SK-N-SH treated with all-trans-retinoic acid at 6 μM for 48 hours (cell line): ENCODE results near the gene ZNF692.

Source experiments
- ARNTL ChIP-seq: fragments of 450-650 bp; formaldehyde crosslinking; IDR thresholded peaks from 2 replicates; pipeline ENCODE4 v1.5.0; 2020; ENCODE audit warnings: low read depth, mild to moderate bottlenecking, moderate library complexity, borderline replicate concordance
- BACH2 ChIP-seq: fragments of 250-450 bp; sonication (Bioruptor Pico); IDR thresholded peaks from 2 replicates; pipeline ENCODE4 v1.9.0; 2021; ENCODE audit warnings: mild to moderate bottlenecking, borderline replicate concordance
- CSDC2 ChIP-seq: fragments of 250-450 bp; sonication (Bioruptor Pico); IDR thresholded peaks from 2 replicates; pipeline ENCODE4 v1.5.0; 2020; ENCODE audit warnings: mild to moderate bottlenecking, moderate library complexity
- GLIS3 ChIP-seq: fragments of 250-450 bp; sonication (Bioruptor Pico); IDR thresholded peaks from 2 replicates; pipeline ENCODE4 v1.5.0; 2020; ENCODE audit warnings: mild to moderate bottlenecking, moderate library complexity
- ISL1 ChIP-seq: fragments of 250-450 bp; sonication (Bioruptor Pico); IDR thresholded peaks from 2 replicates; pipeline ENCODE4 v2.1.2; 2022; ENCODE audit warnings: mild to moderate bottlenecking, moderate library complexity
- OSR1 ChIP-seq: fragments of 250-450 bp; sonication (Bioruptor Pico); IDR thresholded peaks from 2 replicates; pipeline ENCODE4 v1.8.0; 2022; ENCODE audit warnings: moderate library complexity, mild to moderate bottlenecking, inconsistent platforms
- ZC3H10 ChIP-seq: fragments of 250-450 bp; sonication (Bioruptor Pico); IDR thresholded peaks from 2 replicates; pipeline ENCODE4 v1.5.1; 2021; ENCODE audit warnings: mild to moderate bottlenecking, moderate library complexity
- ZFP3 ChIP-seq: fragments of 250-450 bp; sonication (Bioruptor Pico); IDR thresholded peaks from 2 replicates; pipeline ENCODE4 v1.5.0; 2020; ENCODE audit warnings: mild to moderate bottlenecking, moderate library complexity
- ZNF565 ChIP-seq: fragments of 450-650 bp; formaldehyde crosslinking; conservative IDR thresholded peaks from 2 replicates; pipeline ENCODE4 v1.5.0; 2020; ENCODE audit warnings: low read depth, mild to moderate bottlenecking, moderate library complexity
- ZNF8 ChIP-seq: fragments of 450-650 bp; formaldehyde crosslinking; IDR thresholded peaks from 2 replicates; pipeline ENCODE4 v1.5.0; 2020; ENCODE audit warnings: mild to moderate bottlenecking, moderate library complexity
- TF ChIP-seq, protein P1 (sequence below): fragments of 250-450 bp; sonication (Bioruptor Pico); IDR thresholded peaks from 2 replicates; pipeline ENCODE4 v1.8.0; 2020; ENCODE audit warnings: mild to moderate bottlenecking, moderate library complexity, borderline replicate concordance
- TF ChIP-seq, protein P2 (sequence below): fragments of 250-450 bp; sonication (Bioruptor Pico); IDR thresholded peaks from 2 replicates; pipeline ENCODE4 v1.5.1; 2021; ENCODE audit warnings: mild to moderate bottlenecking, moderate library complexity
- TF ChIP-seq, protein P3 (sequence below): fragments of 250-450 bp; sonication (Bioruptor Pico); IDR thresholded peaks from 2 replicates; pipeline ENCODE4 v1.5.0; 2020; ENCODE audit warnings: mild to moderate bottlenecking, moderate library complexity

DNA sequence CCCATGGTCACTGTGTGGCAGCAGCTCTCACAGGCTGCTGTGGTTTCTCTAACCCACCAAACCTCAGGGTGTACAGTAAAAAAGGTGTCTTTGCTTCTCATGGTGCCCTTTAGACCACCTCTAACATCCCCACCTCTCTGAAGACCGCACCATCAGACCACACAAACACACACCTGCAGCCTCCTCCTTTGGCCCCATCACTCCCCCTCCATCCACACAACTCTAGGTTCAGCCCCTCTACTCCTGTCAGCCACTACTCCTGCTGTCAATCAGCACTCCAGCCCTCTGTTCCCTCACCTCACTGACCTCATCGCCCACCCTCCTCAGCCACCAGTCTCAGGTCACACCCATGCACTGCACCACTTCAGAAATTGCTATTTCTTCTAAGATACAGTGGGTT is 7.5 kb downstream of the ZNF692 start:
- no peak for TF ChIP-seq CSDC2 (CRISPR knock-in tag)
- TF ChIP-seq ISL1 (CRISPR knock-in tag): no peak
- no peak for TF ChIP-seq ZNF8
- TF ChIP-seq, protein P1, sequence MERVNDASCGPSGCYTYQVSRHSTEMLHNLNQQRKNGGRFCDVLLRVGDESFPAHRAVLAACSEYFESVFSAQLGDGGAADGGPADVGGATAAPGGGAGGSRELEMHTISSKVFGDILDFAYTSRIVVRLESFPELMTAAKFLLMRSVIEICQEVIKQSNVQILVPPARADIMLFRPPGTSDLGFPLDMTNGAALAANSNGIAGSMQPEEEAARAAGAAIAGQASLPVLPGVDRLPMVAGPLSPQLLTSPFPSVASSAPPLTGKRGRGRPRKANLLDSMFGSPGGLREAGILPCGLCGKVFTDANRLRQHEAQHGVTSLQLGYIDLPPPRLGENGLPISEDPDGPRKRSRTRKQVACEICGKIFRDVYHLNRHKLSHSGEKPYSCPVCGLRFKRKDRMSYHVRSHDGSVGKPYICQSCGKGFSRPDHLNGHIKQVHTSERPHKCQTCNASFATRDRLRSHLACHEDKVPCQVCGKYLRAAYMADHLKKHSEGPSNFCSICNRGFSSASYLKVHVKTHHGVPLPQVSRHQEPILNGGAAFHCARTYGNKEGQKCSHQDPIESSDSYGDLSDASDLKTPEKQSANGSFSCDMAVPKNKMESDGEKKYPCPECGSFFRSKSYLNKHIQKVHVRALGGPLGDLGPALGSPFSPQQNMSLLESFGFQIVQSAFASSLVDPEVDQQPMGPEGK: no peak
- TF ChIP-seq ZNF565 (CRISPR knock-in tag): no peak
- TF ChIP-seq ARNTL: no peak
- TF ChIP-seq GLIS3 (CRISPR knock-in tag): no peak
- TF ChIP-seq, protein P2, sequence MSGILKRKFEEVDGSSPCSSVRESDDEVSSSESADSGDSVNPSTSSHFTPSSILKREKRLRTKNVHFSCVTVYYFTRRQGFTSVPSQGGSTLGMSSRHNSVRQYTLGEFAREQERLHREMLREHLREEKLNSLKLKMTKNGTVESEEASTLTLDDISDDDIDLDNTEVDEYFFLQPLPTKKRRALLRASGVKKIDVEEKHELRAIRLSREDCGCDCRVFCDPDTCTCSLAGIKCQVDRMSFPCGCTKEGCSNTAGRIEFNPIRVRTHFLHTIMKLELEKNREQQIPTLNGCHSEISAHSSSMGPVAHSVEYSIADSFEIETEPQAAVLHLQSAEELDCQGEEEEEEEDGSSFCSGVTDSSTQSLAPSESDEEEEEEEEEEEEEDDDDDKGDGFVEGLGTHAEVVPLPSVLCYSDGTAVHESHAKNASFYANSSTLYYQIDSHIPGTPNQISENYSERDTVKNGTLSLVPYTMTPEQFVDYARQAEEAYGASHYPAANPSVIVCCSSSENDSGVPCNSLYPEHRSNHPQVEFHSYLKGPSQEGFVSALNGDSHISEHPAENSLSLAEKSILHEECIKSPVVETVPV: no peak
- TF ChIP-seq, protein P3, sequence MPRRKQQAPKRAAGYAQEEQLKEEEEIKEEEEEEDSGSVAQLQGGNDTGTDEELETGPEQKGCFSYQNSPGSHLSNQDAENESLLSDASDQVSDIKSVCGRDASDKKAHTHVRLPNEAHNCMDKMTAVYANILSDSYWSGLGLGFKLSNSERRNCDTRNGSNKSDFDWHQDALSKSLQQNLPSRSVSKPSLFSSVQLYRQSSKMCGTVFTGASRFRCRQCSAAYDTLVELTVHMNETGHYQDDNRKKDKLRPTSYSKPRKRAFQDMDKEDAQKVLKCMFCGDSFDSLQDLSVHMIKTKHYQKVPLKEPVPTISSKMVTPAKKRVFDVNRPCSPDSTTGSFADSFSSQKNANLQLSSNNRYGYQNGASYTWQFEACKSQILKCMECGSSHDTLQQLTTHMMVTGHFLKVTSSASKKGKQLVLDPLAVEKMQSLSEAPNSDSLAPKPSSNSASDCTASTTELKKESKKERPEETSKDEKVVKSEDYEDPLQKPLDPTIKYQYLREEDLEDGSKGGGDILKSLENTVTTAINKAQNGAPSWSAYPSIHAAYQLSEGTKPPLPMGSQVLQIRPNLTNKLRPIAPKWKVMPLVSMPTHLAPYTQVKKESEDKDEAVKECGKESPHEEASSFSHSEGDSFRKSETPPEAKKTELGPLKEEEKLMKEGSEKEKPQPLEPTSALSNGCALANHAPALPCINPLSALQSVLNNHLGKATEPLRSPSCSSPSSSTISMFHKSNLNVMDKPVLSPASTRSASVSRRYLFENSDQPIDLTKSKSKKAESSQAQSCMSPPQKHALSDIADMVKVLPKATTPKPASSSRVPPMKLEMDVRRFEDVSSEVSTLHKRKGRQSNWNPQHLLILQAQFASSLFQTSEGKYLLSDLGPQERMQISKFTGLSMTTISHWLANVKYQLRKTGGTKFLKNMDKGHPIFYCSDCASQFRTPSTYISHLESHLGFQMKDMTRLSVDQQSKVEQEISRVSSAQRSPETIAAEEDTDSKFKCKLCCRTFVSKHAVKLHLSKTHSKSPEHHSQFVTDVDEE: no peak
- TF ChIP-seq ZFP3 (CRISPR knock-in tag): no peak
- TF ChIP-seq ZC3H10 (CRISPR knock-in tag): no peak
- no peak for TF ChIP-seq OSR1 (CRISPR knock-in tag)
- TF ChIP-seq BACH2 (CRISPR knock-in tag): no peak
